Fibroblast of lung (primary cell): ENCODE data around the gene MYADML2. TPM values are rescaled to one million over a fixed set of nuclear protein-coding genes. Genes with fewer than 3 reads are reported as not detected.

Experiments used
- DNase-seq, 2 donors: peaks; one replicate each; pipeline versions ENCODE4 v3.0.0 to v3.0.0-alpha.2; 2010; ENCODE audit warnings: low read depth in 2 of 2
- H2AFZ ChIP-seq: 2 replicates; pipeline ENCODE4 v1.5.1; 2012; ENCODE audit warnings: low read length, control low read depth, inconsistent platforms
- H3K27ac ChIP-seq: 2 replicates; pipeline ENCODE4 v1.5.1; 2011; ENCODE audit warnings: low read length, control low read depth; ENCODE audit not compliant: insufficient read depth
- H3K27me3 ChIP-seq: 2 replicates; pipeline ENCODE4 v1.5.1; 2011; ENCODE audit warnings: mild to moderate bottlenecking, low read length; ENCODE audit not compliant: control insufficient read depth, insufficient read depth
- H3K36me3 ChIP-seq: 2 replicates; pipeline ENCODE4 v1.5.1; 2011; ENCODE audit warnings: low read length; ENCODE audit not compliant: control insufficient read depth, insufficient read depth
- H3K4me1 ChIP-seq: 2 replicates; pipeline ENCODE4 v1.5.1; 2011; ENCODE audit warnings: low read length; ENCODE audit not compliant: control insufficient read depth, insufficient read depth; ENCODE audit errors: extremely low read depth
- H3K4me2 ChIP-seq: 2 replicates; pipeline ENCODE4 v1.5.1; 2011; ENCODE audit warnings: low read length, control low read depth; ENCODE audit not compliant: insufficient read depth; ENCODE audit errors: extremely low read depth
- H3K4me3 ChIP-seq, 4 experiments: fragments of 200-600 bp in 1 of 4; sonication (generic) in 1 of 4; replicated peaks in 1 of 4; 2 replicates each; pipeline ENCODE4 v1.5.1; 2011 to 2016; ENCODE audit warnings: low read length in 4 of 4, low read depth in 3 of 4, mild to moderate bottlenecking in 3 of 4, control low read depth in 2 of 4, inconsistent platforms in 1 of 4, mixed read lengths in 1 of 4; ENCODE audit not compliant: insufficient read depth in 1 of 4; ENCODE audit errors: control extremely low read depth in 1 of 4
- H3K79me2 ChIP-seq: 2 replicates; pipeline ENCODE4 v1.5.1; 2012; ENCODE audit warnings: mild to moderate bottlenecking, low read length, inconsistent platforms; ENCODE audit not compliant: control insufficient read depth, insufficient read depth
- H3K9ac ChIP-seq: 2 replicates; pipeline ENCODE4 v1.5.1; 2011; ENCODE audit warnings: mild to moderate bottlenecking, low read length, control low read depth; ENCODE audit not compliant: insufficient read depth
- H3K9me3 ChIP-seq: 2 replicates; pipeline ENCODE4 v1.5.1; 2012; ENCODE audit warnings: low read depth, low read length; ENCODE audit not compliant: control insufficient read depth, insufficient read depth
- H4K20me1 ChIP-seq: 2 replicates; pipeline ENCODE4 v1.5.1; 2011; ENCODE audit warnings: low read length; ENCODE audit not compliant: control insufficient read depth, insufficient read depth; ENCODE audit errors: extremely low read depth
- EZH2 ChIP-seq: IDR thresholded peaks from 2 replicates; pipeline ENCODE4 v1.5.1; 2012; ENCODE audit warnings: low read length, control low read depth, mild to moderate bottlenecking; ENCODE audit errors: missing control alignments
- polyA plus RNA-seq, 2 donors: library from polyadenylated mRNA; depleted of rRNA in 1 of 2; stranded (reverse) in 1 of 2; unstranded in 1 of 2; fragments of >200 nt; gene quantifications; 2 replicates each; pipeline ENCODE4 v1.2.1, GENCODE V29; 2011 to 2012; ENCODE audit warnings: missing spikeins in 1 of 2
- total RNA-seq: library from RNA; depleted of rRNA; stranded (reverse); fragments of >200 nt; gene quantifications from 2 replicates; pipeline ENCODE4 v1.2.1, GENCODE V29; 2014
- TF ChIP-seq, protein P1 (sequence below), 2 donors: IDR thresholded peaks in 1 of 2; conservative IDR thresholded peaks in 1 of 2; 1 replicate in 1 of 2; 2 replicates in 1 of 2; pipeline ENCODE4 v1.5.1; 2011 to 2012; ENCODE audit warnings: low read length in 2 of 2, control low read depth in 1 of 2, inconsistent platforms in 1 of 2, low read depth in 1 of 2, mild to moderate bottlenecking in 1 of 2

MYADML2 gene
- total and polyA plus RNA-seq, 2 donors (not counting 1 experiment from before 2014, with no cell fraction given): not detected

DNA sequence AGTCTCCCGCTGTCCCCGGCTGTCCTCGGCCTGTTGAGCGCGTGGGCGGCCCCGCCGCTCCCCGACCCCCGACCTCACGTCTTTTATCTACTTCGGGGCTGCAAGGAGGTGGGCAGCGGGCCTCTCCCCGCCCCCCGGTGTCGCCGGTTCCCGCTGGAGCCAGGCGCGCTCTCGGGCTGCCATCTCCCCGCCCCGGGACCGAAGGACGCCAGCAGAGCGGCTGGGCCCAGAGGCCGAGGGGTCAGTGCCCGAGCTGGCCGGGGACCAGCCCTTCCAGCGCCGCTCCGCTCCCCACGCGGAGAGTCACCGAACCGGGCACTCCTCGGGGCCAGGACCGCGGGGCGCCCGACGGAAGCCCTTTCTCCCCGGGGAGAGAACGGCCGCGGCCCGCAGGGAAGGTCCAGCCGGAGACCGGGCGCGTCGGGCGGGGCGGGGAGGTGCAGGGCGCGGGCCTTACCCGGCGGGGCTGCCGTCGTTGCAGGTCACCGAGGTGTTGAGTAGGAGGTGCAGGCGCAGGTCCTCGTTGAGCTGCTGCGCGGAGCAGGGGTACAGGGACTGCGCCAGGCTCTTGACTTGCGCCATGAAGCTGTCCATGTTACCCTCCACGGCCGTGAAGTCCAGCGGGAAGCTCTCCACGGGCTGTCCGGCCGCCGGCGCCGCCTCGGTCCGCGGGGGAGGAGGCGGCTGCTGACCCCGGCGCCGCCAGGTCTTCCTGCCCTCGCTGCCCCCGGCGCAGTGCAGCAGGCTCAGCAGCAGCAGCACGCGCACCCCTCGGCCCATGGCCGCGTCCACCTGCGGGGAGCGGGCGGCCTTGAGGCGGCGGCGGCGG lies 13.3 kb upstream of the MYADML2 start:
- peaks cover 36% of the 10 kb centered on the region for H3K27me3 ChIP-seq
- no peaks in the 10 kb centered on the region for H3K9me3 ChIP-seq
- no peak overlapping the region for H3K4me2 ChIP-seq
- H2AFZ ChIP-seq: no peak overlapping the region
- TF ChIP-seq EZH2: peak; percentile 100
- TF ChIP-seq, protein P1, sequence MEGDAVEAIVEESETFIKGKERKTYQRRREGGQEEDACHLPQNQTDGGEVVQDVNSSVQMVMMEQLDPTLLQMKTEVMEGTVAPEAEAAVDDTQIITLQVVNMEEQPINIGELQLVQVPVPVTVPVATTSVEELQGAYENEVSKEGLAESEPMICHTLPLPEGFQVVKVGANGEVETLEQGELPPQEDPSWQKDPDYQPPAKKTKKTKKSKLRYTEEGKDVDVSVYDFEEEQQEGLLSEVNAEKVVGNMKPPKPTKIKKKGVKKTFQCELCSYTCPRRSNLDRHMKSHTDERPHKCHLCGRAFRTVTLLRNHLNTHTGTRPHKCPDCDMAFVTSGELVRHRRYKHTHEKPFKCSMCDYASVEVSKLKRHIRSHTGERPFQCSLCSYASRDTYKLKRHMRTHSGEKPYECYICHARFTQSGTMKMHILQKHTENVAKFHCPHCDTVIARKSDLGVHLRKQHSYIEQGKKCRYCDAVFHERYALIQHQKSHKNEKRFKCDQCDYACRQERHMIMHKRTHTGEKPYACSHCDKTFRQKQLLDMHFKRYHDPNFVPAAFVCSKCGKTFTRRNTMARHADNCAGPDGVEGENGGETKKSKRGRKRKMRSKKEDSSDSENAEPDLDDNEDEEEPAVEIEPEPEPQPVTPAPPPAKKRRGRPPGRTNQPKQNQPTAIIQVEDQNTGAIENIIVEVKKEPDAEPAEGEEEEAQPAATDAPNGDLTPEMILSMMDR (conservative IDR thresholded peaks at IDR 0.05 in 1 of 2, IDR thresholded peaks at IDR 0.05 in 1 of 2; ENCODE audit: low read depth in 1 of 2, low read length in 2 of 2): no peak
- peak overlapping the region in 1 of 4 experiments; percentile 20 for H3K4me3 ChIP-seq
- H3K9ac ChIP-seq: no peak overlapping the region
- H3K36me3 ChIP-seq: no peaks in the 10 kb centered on the region
- H3K79me2 ChIP-seq: no peaks in the 10 kb centered on the region
- no peaks in the 10 kb centered on the region for H4K20me1 ChIP-seq
- peaks cover 2% of the 10 kb centered on the region for H3K4me1 ChIP-seq
- H3K27ac ChIP-seq: no peak overlapping the region
- DNase-seq: no peak

DNA sequence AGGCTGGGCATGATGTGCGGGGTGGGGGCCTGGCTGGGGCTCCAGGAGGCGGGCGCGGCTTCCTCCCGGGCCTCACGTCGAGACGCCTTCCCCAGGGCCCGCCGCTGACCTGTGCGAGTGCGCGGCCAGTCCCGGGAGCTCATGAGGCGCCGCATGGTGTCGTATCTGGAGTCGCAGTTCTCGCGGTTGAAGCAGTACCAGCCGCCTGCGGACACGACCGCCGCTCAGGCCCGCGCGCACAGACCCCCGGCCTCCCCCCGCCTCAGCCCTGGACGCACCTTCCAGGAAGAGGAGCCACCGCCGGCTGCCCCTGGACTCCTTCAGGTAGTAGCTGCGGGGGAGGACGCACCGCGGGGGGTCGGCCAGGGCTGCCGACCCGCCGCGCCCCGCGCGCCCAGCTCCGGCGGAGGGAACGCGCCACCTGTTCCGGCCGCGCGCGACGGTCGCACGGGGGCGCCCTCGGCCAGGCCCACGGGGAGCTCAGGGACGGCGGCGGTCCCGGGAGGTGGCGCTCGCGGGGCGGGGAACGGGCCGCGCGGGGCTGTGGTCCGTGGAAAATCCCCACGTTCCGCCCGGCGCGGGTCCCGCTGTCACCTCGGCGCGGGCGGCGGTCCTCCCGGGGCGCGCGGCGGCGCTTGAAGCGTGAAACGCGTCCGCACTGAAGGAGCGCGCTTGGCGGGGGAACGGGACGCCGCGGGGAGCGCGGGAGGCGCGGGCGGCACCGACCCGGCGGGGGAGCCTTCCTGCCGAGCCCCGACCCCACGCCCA lies 12.5 kb upstream of the MYADML2 start:
- no peaks in the 10 kb centered on the region for H3K36me3 ChIP-seq
- H3K27me3 ChIP-seq: peaks cover 36% of the 10 kb centered on the region
- no peak overlapping the region for H3K27ac ChIP-seq
- no peaks in the 10 kb centered on the region for H3K79me2 ChIP-seq
- H3K4me3 ChIP-seq: peak overlapping the region in 1 of 4 experiments; percentile 20
- no peak overlapping the region for H3K9ac ChIP-seq
- peaks cover 2% of the 10 kb centered on the region for H3K4me1 ChIP-seq
- H3K9me3 ChIP-seq: no peaks in the 10 kb centered on the region
- DNase-seq: peak; percentile 32 to 39
- H2AFZ ChIP-seq: no peak overlapping the region
- no peak for TF ChIP-seq EZH2
- TF ChIP-seq, protein P1 (conservative IDR thresholded peaks at IDR 0.05 in 1 of 2, IDR thresholded peaks at IDR 0.05 in 1 of 2; ENCODE audit: low read depth in 1 of 2, low read length in 2 of 2): peak; percentile 38 to 46
- peak overlapping the region; percentile 59 for H3K4me2 ChIP-seq
- no peaks in the 10 kb centered on the region for H4K20me1 ChIP-seq

DNA sequence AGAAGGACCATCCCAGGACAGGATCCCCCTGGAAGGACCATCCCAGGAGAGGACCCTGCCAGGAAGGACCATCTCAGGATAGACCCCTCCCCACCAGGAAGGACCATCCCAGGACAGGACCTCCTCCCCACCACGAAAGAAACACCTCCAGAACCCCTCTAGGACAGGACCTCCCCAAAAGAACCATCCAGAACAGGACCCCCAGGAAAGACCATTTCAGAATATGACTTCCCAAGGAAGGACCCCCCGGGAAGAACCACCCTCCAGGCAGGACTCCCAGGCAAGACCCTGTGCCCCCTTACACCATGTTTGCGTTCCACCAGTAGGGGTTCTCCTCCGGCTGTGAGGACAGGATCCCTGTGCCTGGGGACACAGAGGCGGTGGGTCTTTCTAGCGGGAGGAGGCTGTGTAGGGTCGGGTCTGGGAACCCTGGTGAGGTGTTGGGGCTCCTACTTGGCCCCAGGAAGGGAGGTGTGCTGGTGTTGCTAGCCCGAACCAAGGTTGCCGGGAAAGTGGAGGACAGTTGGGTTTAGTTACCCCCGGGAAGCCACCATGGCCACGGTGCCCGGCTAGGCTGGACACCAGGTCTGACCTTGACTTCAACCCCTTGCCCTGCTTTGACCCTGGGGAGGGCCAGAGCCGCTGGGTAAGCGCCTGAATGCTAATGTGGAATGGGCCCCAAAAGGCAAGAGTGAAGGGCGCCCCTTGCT lies 11.8 kb upstream of the MYADML2 start:
- Histone ChIP-seq H3K79me2 (no peaks in the 10 kb centered on the region), H3K4me3 (no peak overlapping the region), H3K27ac (no peak overlapping the region), H3K4me2 (no peak overlapping the region), H3K9ac (no peak overlapping the region), H3K27me3 (peaks cover 33% of the 10 kb centered on the region), H3K4me1 (peaks cover 2% of the 10 kb centered on the region), H3K9me3 (no peaks in the 10 kb centered on the region), H2AFZ (no peak overlapping the region), H3K36me3 (no peaks in the 10 kb centered on the region), H4K20me1 (no peaks in the 10 kb centered on the region)
- TF ChIP-seq, protein P1 (conservative IDR thresholded peaks at IDR 0.05 in 1 of 2, IDR thresholded peaks at IDR 0.05 in 1 of 2; ENCODE audit: low read depth in 1 of 2, low read length in 2 of 2): no peak
- TF ChIP-seq EZH2: peak; percentile 46
- no peak for DNase-seq
